Large intestine (tissue), 3 donors: ENCODE measurements around the gene PITPNC1. TPM values are rescaled to one million over a fixed set of nuclear protein-coding genes. Genes with fewer than 3 reads are reported as not detected.

Experiments
- DNase-seq, 2 donors: peaks; one replicate each; pipeline versions ENCODE4 v3.0.0 to v3.0.0-alpha.2; 2013
- H3K27ac ChIP-seq: one replicate; pipeline ENCODE4 v1.5.1; 2013; ENCODE audit warnings: low read length
- H3K27me3 ChIP-seq: 2 replicates; pipeline ENCODE4 v1.6.1; 2013; ENCODE audit warnings: low read length; ENCODE audit not compliant: control insufficient read depth, insufficient read depth
- H3K36me3 ChIP-seq: 2 replicates; pipeline ENCODE4 v1.6.1; 2013; ENCODE audit warnings: low read length; ENCODE audit not compliant: control insufficient read depth, insufficient read depth
- H3K4me1 ChIP-seq: one replicate; pipeline ENCODE4 v1.6.1; 2013; ENCODE audit warnings: low read length; ENCODE audit not compliant: control insufficient read depth, insufficient read depth
- H3K4me3 ChIP-seq: one replicate; pipeline ENCODE4 v1.5.1; 2013; ENCODE audit warnings: low read length
- H3K9me3 ChIP-seq: one replicate; pipeline ENCODE4 v1.6.1; 2013; ENCODE audit warnings: mild to moderate bottlenecking, low read depth, low read length, moderate library complexity; ENCODE audit not compliant: control insufficient read depth
- WGBS: methylation state at CpG from one replicate; pipeline ENCODE4 v1.1.5; 2013; ENCODE audit warnings: low lambda C conversion rate; ENCODE audit not compliant: insufficient coverage; 5-methylcytosine and 5-hydroxymethylcytosine counted together
- polyA plus RNA-seq: library from polyadenylated mRNA; unstranded; fragments of 120-200 nt; gene quantifications from one replicate; pipeline ENCODE4 v1.2.1, GENCODE V29; 2013

PITPNC1 gene
- polyA plus RNA-seq, 1 donor: 6.7 TPM

DNA sequence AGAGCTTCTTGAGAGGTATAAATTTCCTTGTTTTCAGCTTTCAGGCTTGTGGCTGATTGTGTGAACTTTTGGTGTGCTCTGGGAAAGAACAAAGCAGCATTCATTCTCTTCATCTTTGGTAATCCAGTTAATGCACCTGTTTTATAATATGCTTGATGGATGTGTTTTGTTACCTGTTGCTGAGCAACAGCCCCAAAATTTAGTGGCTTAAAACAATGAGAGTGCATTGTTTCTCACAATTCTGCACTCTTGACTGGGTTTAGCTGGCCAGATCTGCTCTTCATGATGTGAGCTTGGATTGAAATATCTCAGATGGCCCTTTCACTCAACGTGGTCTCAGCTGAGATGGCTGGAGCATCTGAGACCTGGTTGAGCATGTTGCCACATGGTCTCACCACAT is 281.9 kb downstream of the PITPNC1 start:
- no peak for DNase-seq
- Histone ChIP-seq H3K27ac (no peak overlapping the region), H3K4me1 (no peaks in the 10 kb centered on the region), H3K4me3 (no peak overlapping the region), H3K9me3 (no peaks in the 10 kb centered on the region), H3K36me3 (no peaks in the 10 kb centered on the region), H3K27me3 (no peaks in the 10 kb centered on the region)
- no CpG with 5 or more reads among the region's 1 CpG for WGBS

DNA sequence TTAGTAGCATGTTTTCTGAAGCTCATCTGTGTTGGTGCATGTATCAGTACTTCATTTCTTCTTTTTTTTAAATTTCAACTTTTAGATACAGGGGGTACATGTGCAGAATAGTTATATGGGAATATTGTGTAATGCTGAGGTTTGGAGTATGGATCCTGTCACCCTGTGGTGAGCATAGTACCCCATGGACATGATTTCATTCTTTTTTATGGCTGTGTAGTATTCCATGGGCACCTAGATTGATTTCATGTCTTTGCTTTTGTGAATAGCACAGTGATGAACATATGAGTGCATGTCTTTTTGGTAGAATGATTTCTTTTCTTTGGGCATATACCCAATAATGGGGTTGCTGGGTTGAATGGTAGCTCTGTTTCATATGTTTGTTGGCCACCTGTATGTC is 285.6 kb downstream of the PITPNC1 start:
- Histone ChIP-seq H3K4me1 (no peaks in the 10 kb centered on the region), H3K27me3 (no peaks in the 10 kb centered on the region), H3K4me3 (no peak overlapping the region), H3K36me3 (no peaks in the 10 kb centered on the region), H3K9me3 (no peaks in the 10 kb centered on the region), H3K27ac (no peak overlapping the region)
- DNase-seq: no peak

DNA sequence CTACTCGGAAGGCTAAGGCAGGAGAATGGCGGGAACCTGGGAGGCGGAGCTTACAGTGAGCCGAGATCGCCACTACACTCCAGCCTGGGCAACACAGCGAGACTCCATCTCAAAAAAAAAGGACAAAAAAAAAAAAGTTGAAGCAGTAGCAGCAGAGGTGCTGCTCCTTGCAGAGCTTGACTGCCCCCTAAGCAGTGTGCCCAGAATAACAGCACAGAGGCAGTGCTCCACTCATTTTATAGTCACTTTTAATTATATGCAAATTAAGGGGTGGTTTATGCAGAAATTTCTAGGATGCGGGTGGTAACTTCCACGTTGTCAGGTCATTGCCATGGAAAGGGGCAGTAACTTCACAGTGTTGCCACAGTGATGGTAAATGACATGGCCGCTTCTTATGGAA is 286.4 kb downstream of the PITPNC1 start:
- H3K36me3 ChIP-seq: no peaks in the 10 kb centered on the region
- no peaks in the 10 kb centered on the region for H3K27me3 ChIP-seq
- DNase-seq: no peak
- H3K9me3 ChIP-seq: no peaks in the 10 kb centered on the region
- WGBS: no CpG with 5 or more reads among the region's 9 CpGs
- no peak overlapping the region for H3K27ac ChIP-seq
- H3K4me3 ChIP-seq: no peak overlapping the region
- no peaks in the 10 kb centered on the region for H3K4me1 ChIP-seq

DNA sequence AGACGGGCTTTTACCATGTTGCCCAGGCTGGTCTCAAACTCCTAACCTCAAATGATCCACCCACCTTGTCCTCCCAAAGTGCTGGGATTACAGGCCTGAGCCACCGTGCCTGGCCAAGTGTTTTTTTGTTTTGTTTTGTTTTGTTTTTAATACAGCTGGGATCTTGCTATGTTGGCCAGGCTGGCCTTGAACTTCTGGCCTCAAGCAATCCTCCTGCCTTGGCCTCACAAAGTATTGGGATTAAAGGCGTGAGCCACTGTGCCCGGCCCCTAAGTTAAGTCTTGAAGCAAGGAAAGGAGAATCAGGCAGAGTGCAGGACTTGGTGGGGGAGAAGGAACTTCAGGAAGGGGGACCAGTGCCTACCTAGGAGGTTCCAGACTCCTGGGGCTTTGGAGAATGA is 288.9 kb downstream of the PITPNC1 start:
- H3K36me3 ChIP-seq: no peaks in the 10 kb centered on the region
- H3K27me3 ChIP-seq: no peaks in the 10 kb centered on the region
- no peaks in the 10 kb centered on the region for H3K4me1 ChIP-seq
- WGBS: no CpG with 5 or more reads among the region's 4 CpGs
- no peaks in the 10 kb centered on the region for H3K9me3 ChIP-seq
- no peak overlapping the region for H3K27ac ChIP-seq
- H3K4me3 ChIP-seq: no peak overlapping the region
- no peak for DNase-seq

DNA sequence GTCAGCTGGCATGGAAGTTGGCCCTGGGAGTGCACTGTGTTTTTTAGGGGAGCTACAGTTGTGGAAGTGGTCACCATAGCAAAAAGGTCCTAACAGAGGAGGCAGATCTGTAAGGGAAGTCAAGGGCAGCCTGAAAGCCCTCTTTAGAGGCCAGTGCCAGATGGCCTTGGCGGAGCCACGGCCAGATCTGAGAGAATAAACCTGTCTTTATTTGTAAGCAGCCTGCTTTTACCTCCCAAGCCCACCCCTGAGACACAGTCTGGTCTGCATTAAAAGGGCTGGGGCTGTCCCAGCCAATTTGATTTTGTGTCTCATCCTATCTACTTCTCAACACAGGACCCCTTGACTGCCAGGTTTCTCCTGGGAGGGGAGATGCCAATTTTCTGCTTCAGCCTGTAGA is 289.6 kb downstream of the PITPNC1 start:
- no CpG with 5 or more reads among the region's 2 CpGs for WGBS
- no peak overlapping the region for H3K4me3 ChIP-seq
- H3K4me1 ChIP-seq: no peaks in the 10 kb centered on the region
- H3K27ac ChIP-seq: no peak overlapping the region
- no peak for DNase-seq
- no peaks in the 10 kb centered on the region for H3K9me3 ChIP-seq
- H3K36me3 ChIP-seq: no peaks in the 10 kb centered on the region
- no peaks in the 10 kb centered on the region for H3K27me3 ChIP-seq

DNA sequence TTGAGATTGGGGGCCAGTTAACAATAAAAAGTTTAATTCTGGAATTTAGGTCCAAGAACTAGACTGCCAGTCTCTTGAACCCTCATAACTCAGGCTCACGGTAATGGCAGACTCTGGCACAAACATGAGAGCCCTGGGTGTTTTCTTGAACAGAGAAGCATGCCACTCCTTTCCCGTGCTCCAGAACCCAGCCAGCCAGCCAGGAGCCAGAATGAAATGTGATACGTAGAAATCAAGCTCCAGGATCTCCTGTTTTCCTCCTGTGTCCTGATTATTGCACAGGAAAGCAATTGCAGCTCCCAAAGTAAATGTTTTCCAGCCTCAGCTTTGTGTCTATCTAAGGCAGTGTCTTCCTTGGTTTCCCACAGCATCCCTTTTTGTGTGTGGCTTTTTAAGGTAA is 294.4 kb downstream of the PITPNC1 start:
- Histone ChIP-seq H3K9me3 (no peaks in the 10 kb centered on the region), H3K27me3 (no peaks in the 10 kb centered on the region), H3K4me3 (no peak overlapping the region), H3K27ac (no peak overlapping the region), H3K4me1 (no peaks in the 10 kb centered on the region), H3K36me3 (no peaks in the 10 kb centered on the region)
- no peak for DNase-seq
- 40% methylated on average over 1 of the region's 3 CpGs for WGBS

DNA sequence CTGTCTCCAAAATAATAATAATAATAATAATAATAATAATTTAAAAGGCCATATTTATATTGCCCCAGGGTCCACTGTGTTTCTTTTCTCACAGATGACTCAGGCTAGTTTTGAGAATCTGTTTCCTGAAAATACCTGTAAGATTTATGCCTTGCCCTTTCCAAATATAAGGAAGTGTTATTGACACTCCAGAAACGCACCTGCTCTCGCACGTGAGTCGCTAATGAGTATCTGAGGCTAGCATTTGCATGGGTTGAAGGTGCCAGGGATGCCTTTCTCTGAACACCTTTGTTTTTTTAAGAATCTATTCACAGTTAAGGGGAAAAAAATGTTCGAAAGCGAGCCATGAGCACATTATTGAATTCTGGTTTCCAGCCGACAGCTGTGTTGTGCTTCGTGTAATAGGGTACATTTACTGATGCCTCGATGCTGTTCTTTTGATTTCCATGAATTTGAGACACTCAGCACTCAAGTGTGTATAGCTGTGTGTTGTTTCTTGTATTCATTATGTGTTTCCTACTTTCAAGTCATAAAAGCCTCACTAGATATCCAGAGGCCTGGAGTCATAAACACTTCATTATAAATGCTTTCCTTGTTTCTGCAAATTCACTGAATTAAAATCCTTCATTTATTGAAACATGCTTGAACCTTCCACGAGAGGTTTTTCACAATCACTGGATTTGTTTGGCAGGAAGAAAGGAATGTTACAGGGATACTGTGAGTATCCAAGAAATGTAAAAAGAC is 295.7 kb downstream of the PITPNC1 start:
- no peak for DNase-seq
- Histone ChIP-seq H3K4me3 (no peak overlapping the region), H3K4me1 (no peaks in the 10 kb centered on the region), H3K9me3 (no peaks in the 10 kb centered on the region), H3K27me3 (no peaks in the 10 kb centered on the region), H3K36me3 (no peaks in the 10 kb centered on the region), H3K27ac (no peak overlapping the region)
- 95% methylated on average over 4 of the region's 10 CpGs for WGBS

DNA sequence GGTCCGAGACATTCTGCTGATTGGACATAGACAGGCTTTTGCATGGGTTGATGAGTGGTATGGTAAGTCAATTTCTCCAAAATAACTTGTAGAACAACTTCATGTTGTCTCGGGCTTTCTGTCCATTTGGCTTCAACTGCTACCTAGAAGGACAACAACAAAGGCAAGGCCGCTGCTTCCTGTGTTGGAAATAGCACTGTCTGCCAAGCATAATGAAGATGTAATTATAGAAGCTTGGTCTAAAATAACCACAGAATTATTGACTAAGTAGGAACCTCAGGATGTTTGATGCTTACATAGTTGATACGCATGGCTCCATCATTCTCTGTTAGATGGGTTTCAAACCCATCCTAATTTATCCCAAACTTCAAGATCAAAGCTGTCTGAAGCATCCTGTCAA is 298.4 kb downstream of the PITPNC1 start:
- H3K36me3 ChIP-seq: no peaks in the 10 kb centered on the region
- no peaks in the 10 kb centered on the region for H3K27me3 ChIP-seq
- H3K27ac ChIP-seq: no peak overlapping the region
- H3K4me1 ChIP-seq: no peaks in the 10 kb centered on the region
- H3K9me3 ChIP-seq: no peaks in the 10 kb centered on the region
- 83% methylated on average over 1 of the region's 4 CpGs for WGBS
- DNase-seq: no peak
- H3K4me3 ChIP-seq: no peak overlapping the region

DNA sequence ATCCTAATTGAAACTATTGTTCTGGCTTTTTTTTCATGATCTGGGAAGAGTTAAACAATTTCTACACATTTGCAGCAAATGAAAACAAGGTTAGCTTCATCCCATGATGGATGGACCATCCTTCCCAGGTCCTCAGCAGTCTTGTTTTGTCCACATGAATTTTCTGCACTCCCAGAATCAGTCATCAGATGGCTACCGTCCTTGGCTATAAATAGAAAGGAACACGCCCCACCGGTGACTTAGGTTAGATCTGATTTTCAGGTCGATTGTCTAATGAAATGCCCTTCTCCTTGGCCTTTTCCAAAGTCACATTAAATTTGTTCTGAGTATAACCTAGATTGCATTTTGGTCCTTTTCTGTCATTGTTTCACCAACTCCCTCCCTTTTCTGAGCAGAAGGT is 299.2 kb downstream of the PITPNC1 start:
- no CpG with 5 or more reads among the region's 4 CpGs for WGBS
- no peak for DNase-seq
- H3K36me3 ChIP-seq: no peaks in the 10 kb centered on the region

DNA sequence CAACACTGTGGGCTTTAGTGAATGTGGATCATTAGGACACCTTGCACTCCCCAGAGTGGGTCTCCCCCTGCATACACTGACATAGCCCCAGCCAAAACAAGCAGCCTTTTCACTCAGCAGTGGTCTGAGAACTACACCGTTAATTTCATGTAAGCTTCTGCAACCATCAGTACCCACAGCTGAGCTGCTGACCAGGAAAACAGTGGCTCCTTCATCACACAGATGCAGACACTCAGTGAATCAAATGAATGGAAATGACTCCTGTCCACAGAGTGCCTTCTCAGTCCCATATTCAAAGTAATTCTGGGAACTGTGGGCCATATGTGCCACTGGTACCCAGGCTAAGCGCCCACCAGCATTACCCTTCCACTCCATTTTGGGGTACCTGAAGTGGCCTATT is 301.3 kb downstream of the PITPNC1 start:
- Histone ChIP-seq H3K4me3 (no peak overlapping the region), H3K27me3 (no peaks in the 10 kb centered on the region), H3K36me3 (no peaks in the 10 kb centered on the region), H3K4me1 (no peaks in the 10 kb centered on the region), H3K9me3 (no peaks in the 10 kb centered on the region), H3K27ac (no peak overlapping the region)
- DNase-seq: no peak
- 100% methylated on average over 1 of the region's 2 CpGs for WGBS

More for the DNA sequence above, 299.2 kb downstream of the PITPNC1 start:
- Histone ChIP-seq H3K4me3 (no peak overlapping the region), H3K27me3 (no peaks in the 10 kb centered on the region), H3K4me1 (no peaks in the 10 kb centered on the region), H3K27ac (no peak overlapping the region), H3K9me3 (no peaks in the 10 kb centered on the region)

DNA sequence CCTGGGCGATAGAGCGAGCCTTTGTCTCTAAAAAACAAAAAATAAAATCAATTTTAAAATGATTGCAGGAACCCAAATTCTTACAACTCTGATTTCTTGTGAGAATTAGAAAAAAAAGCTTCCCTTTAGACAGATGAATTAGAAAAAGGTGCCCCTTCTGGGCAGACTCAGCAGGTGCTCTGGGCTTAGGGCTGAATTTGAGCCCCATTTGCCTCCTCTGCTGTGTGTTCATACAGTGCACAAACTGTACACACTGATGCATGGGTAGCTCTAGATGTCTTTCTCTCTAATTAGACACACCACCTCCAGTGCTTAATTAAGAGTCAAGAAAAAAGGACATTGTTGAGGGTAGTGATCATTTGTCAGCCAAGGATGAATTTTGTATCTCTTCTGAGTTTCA is 302.1 kb downstream of the PITPNC1 start:
- no CpG with 5 or more reads among the region's 2 CpGs for WGBS
- Histone ChIP-seq H3K4me3 (no peak overlapping the region), H3K36me3 (no peaks in the 10 kb centered on the region), H3K27ac (no peak overlapping the region), H3K27me3 (no peaks in the 10 kb centered on the region), H3K9me3 (no peaks in the 10 kb centered on the region), H3K4me1 (no peaks in the 10 kb centered on the region)
- no peak for DNase-seq
